Measurements from ENCODE around the gene CLK3.

The CLK3 gene

GRCh38 chr15:74603789-74604705 is 11.6 kb upstream of the CLK3 start:
- DNase-seq, result no peak

GRCh38 chr15:74604983-74605794 is 10.4 kb upstream of the CLK3 start:
- DNase-seq, result no peak

DNA sequence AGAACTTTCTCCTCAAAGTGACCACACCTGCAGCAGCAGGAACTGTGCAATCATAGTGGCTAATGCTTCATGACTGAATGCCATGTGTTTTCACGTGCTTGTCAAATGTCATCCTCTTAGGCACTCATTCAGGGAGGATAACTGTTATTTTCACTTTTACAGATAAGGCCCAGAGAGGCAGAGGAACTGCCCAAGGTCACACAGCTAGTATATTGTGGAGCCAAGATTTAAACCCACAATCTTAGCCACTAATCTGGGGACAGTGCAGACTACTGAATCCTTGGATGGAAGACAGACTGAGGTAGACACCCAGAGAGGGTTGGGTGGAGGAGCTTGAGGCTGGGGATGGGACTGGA is 9.9 kb upstream of the CLK3 start:
- DNase-seq, result no peak

GRCh38 chr15:74608786-74609185 is 6.8 kb upstream of the CLK3 start:
- no peak for DNase-seq

DNA sequence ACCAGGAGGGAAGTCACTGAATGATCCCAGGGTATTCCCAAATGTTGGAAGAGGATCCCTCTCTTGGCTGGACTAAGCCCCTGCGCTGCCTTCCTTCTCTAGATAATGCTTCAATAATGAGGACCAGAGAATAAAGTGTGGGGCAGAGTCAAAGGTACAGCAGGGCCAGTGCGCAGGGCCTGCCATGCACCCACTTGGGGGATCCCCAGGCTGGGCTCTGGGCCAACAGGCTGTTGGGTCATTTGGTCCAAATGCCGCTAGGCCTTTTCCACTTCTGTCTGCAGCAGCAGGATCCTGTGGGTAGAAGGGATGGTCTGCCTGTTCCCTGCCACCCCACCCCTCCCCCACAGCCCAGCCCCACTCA is 5.7 kb upstream of the CLK3 start:
- DNase-seq, result no peak

DNA sequence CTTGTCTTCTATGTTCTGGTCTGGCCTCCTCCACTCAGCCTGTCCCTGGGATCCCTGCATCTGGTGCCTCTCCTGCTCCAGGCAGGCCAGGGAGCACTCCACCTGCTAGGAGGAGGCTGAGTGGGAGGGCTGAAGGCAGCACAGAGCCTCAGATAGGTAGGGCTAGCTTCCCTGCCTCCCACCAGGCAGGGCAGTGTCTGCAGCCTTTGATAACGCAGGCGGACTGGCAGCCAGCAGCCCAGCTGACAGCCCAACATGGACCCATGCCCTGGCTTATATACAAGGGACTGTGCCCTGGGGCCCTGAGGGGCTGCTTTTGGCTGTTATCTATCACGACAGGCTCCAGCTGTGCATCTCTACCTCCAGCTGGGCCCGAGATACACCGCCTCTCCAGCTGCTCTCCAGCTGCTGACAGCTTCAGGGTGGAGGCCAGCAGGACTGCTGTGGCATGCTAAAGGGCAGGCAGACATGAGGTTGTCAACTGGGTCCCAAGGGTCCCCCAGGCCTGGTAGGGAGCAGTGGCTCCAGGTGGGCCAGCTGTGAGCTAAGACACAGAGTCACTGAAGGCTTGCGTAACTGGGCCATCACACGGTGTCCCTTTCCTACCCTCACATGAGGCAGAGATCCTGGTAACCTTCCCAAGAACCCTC is 5.2 kb upstream of the CLK3 start:
- no peak for DNase-seq

DNA sequence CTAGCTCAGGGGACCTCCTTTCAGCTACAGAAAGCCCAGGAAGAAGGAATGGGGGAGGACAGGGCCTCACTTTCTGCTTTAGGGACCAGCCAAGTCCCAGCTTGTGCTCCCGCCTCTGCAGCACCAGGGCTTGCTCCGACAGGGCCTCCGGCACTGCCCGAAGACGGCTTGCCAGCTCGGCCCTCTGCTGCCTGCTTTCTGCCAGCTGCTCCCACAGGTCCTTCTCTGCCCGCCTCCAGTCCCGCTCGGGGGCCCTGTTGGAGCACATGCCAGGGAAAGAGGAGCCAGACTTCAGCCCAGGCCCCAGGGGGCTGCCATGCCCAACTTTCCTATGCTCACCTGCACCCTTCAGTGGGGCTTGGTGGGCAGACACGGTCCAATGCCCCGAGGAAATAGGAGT is 4.3 kb upstream of the CLK3 start:
- DNase-seq, result no peak

DNA sequence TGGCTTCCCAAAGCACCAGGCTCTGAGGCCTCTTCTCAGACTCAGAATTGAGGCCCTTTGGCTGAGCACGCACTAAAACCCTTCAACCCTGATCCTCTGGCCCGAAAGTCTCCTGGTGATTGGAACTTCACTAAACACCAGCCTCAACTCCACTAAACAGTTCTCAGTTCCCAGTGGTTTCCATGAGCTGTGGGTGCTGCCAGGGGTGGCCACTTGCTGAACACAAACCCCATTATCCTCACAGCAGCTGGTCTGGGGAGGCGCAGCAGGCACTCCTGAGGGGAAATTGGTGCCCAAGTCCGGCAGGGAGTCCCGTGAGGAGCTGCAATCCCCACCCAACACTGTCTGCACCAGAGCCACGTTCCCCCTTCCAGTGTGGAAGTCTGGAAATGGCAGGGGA is 3.8 kb upstream of the CLK3 start:
- DNase-seq, result no peak

DNA sequence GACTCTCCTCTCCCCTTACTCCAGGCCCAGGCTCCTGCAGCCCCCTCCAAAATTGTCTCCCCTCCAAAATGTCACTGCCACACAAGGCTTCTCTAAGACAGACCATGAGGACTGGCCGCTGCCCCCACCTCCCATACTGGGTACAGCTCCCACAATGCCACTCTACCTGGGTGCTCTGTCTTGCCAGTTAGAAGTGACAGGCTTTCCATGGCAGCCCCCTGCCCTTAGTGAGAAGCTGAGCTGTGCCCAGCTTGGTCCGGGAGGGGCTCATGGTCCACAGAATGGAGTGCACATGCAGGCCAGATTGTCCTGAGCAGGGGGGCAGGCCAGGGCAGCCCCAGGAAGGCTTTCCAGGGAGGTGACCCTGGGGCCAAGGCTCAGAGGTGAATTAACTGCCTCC is 3.0 kb upstream of the CLK3 start:
- no peak for DNase-seq

- DNase-seq, result no peak
Measured at GRCh38 chr15:74613089-74613952, 2.3 kb upstream of the CLK3 start.

- peak in 1 of 2 donors; percentile 77 for DNase-seq
Measured at GRCh38 chr15:74613953-74614743, 1.5 kb upstream of the CLK3 start.

- DNase-seq, result peak; percentile 48 to 75
Measured at GRCh38 chr15:74614744-74615507, 710 bp upstream of the CLK3 start.

GRCh38 chr15:74616366-74616939 is 817 bp downstream of the CLK3 start:
- no peak for DNase-seq

DNA sequence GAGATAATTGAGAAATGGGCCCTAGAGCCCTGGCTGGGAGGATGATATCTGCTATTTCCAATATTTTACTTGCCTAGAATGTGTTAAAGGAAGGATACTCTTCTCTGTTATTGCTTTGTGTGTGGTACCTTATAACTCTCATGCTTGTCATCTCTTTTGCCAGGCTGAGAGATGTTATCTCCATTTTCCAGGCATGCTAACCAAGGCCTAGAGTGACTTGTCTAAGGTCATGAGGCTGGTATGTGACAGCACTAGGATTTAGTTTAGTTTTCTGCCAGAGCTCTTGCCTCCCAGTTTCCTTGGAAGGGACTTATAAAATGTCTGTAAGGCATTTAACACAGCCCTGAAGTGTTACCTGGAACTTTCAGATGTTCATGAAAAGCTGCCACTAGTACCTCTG is 1.4 kb downstream of the CLK3 start:
- DNase-seq, result no peak

DNA sequence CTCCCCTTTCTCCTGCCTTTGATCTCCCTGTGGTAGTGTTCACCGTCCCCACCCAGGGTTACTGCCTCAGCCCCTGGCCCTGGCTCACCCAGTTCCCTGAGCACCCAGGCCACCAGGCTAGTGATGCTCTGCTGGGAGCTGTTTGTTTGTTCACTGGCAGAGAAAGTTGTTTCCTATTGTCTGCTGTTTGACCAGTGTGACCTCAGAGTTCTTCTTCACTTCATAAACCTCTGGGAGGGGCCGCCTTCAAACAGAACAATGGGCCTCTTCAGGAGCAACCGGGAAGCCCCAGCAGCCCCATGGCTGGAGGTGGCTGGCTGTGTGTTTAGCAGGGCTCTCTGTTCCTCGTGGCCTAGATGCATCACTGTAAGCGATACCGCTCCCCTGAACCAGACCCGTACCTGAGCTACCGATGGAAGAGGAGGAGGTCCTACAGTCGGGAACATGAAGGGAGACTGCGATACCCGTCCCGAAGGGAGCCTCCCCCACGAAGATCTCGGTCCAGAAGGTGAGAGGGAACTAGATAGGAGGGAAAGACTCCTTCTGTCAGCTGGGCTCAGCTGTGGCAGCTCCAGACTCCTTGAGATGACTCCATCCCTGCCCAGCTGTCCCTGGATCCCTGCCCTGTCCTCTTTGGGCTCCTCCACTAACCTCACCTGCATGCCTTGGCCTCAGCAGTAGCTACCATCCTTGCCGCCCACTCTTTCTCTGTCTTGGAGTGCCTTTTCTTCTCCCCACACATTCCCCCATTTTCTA is 3.4 kb downstream of the CLK3 start:
- DNase-seq, result no peak

DNA sequence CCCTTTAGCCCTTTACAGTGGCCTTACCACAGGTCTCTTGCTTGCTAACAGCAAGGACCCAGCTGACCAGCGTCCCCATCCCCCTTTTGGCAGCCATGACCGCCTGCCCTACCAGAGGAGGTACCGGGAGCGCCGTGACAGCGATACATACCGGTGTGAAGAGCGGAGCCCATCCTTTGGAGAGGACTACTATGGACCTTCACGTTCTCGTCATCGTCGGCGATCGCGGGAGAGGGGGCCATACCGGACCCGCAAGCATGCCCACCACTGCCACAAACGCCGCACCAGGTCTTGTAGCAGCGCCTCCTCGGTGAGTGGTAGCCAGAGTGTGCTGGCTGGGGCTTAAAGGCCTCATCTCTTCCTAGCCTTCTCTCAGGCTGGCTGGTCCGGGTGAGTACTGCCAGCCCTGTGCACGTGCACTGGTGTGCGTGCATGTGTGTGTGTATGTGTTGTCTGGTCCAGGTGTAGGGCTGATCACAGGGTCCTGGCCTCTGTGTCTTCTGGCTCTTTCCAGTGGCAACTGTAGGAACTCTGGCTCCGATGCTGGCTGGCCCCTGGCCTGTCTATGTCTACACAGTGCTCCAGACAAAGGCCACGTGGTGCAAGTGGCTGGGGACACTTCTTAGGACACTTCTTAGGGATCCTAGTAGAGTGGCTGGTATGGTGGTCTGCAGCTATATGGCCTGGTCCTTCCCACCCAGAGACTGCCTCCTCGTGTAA is 4.4 kb downstream of the CLK3 start:
- DNase-seq, result no peak

- DNase-seq, result peak; percentile 66 to 72
Measured at GRCh38 chr15:74620636-74621545, 5.3 kb downstream of the CLK3 start.

- DNase-seq, result no peak
Measured at GRCh38 chr15:74621546-74621920, 5.9 kb downstream of the CLK3 start.

All from hippocampal formation (tissue), 2 donors.